Keratinocyte (primary cell): ENCODE measurements around the gene ZNF74. TPM values are rescaled to one million over a fixed set of nuclear protein-coding genes. Genes with fewer than 3 reads are reported as not detected.
A peak's percentile ranks its signal among the peaks of the same experiment; 100 is the strongest.

ENCODE experiments used
- DNase-seq: peaks from one replicate; pipeline ENCODE4 v3.0.0-alpha.2; 2011; ENCODE audit warnings: low read depth, missing footprints, low spot score
- FAIRE-seq: peaks from 2 replicates; lab custom pipeline; 2011; peaks lifted over from hg19 to GRCh38; lab: Jason Lieb, UNC
- H2AFZ ChIP-seq: 2 replicates; pipeline ENCODE4 v1.6.0; 2012; ENCODE audit warnings: low read length, control low read depth, inconsistent platforms; ENCODE audit not compliant: control insufficient read depth
- H3K27ac ChIP-seq: 2 replicates; pipeline ENCODE4 v1.5.1; 2011; ENCODE audit warnings: low read length; ENCODE audit not compliant: control insufficient read depth, insufficient read depth
- H3K27me3 ChIP-seq: 3 replicates; pipeline ENCODE4 v1.6.0; 2011; ENCODE audit warnings: low read length; ENCODE audit not compliant: control insufficient read depth, insufficient read depth; ENCODE audit errors: extremely low read depth
- H3K36me3 ChIP-seq, 2 experiments: 2 replicates in 1 of 2; 3 replicates in 1 of 2; pipeline ENCODE4 v1.5.1; 2011; ENCODE audit warnings: low read length in 2 of 2, mild to moderate bottlenecking in 1 of 2; ENCODE audit not compliant: control insufficient read depth in 2 of 2, insufficient read depth in 2 of 2; ENCODE audit errors: extremely low read depth in 1 of 2
- H3K4me1 ChIP-seq: 3 replicates; pipeline ENCODE4 v1.5.1; 2011; ENCODE audit warnings: low read length; ENCODE audit not compliant: control insufficient read depth, insufficient read depth; ENCODE audit errors: extremely low read depth
- H3K4me2 ChIP-seq: 3 replicates; pipeline ENCODE4 v1.6.0; 2011; ENCODE audit warnings: low read depth, low read length; ENCODE audit not compliant: control insufficient read depth, insufficient read depth; ENCODE audit errors: extremely low read depth
- H3K4me3 ChIP-seq, 3 experiments: fragments of 200-600 bp in 1 of 3; sonication (generic) in 1 of 3; 2 replicates in 2 of 3; 3 replicates in 1 of 3; pipeline ENCODE4 v1.5.1; 2011 to 2016; ENCODE audit warnings: low read length in 3 of 3, mild to moderate bottlenecking in 3 of 3, control low read depth in 2 of 3, inconsistent platforms in 1 of 3, low read depth in 1 of 3, mixed read lengths in 1 of 3, mixed run types in 1 of 3, moderate library complexity in 1 of 3; ENCODE audit not compliant: control insufficient read depth in 2 of 3, insufficient read depth in 2 of 3; ENCODE audit errors: extremely low read depth in 1 of 3
- H3K79me2 ChIP-seq: 2 replicates; pipeline ENCODE4 v1.6.0; 2012; ENCODE audit warnings: low read length; ENCODE audit not compliant: control insufficient read depth, insufficient read depth
- H3K9ac ChIP-seq: 3 replicates; pipeline ENCODE4 v1.6.0; 2011; ENCODE audit warnings: low read length; ENCODE audit not compliant: control insufficient read depth, insufficient read depth; ENCODE audit errors: extremely low read depth
- H3K9me1 ChIP-seq: 3 replicates; pipeline ENCODE4 v1.6.0; 2011; ENCODE audit warnings: low read length; ENCODE audit not compliant: control insufficient read depth, insufficient read depth; ENCODE audit errors: extremely low read depth
- H3K9me3 ChIP-seq: 2 replicates; pipeline ENCODE4 v1.5.1; 2012; ENCODE audit warnings: low read depth, low read length; ENCODE audit not compliant: control insufficient read depth
- H4K20me1 ChIP-seq: 3 replicates; pipeline ENCODE4 v1.6.0; 2011; ENCODE audit warnings: low read length; ENCODE audit not compliant: control insufficient read depth, insufficient read depth; ENCODE audit errors: extremely low read depth
- EZH2 ChIP-seq: IDR thresholded peaks from one replicate; pipeline ENCODE4 v1.6.1; 2012; ENCODE audit warnings: inconsistent platforms, mild to moderate bottlenecking, low read length, moderate library complexity
- dilution Hi-C: fragments of 300-500 bp; cut with MboI; formaldehyde crosslinking; loops from one replicate; pipeline ENCODE4 v1.7.0; 2020; ENCODE audit warnings: low sequenced_read_pairs; ENCODE audit not compliant: extremely low pct_ligation_motif_present
- polyA plus RNA-seq, 5 experiments: library from polyadenylated mRNA; depleted of rRNA in 3 of 5; stranded (reverse) in 3 of 5; stranded (forward) in 1 of 5; unstranded in 1 of 5; fragments of >200 nt; gene quantifications; 1 replicate in 1 of 5; 2 replicates in 3 of 5; 3 replicates in 1 of 5; pipeline versions ENCODE4 v1.2.1 to v1.2.3, GENCODE V29; 2011 to 2012; ENCODE audit warnings: missing spikeins in 2 of 5, low read depth in 1 of 5, low replicate concordance in 1 of 5
- TF ChIP-seq, protein P1 (sequence below), 3 experiments: IDR thresholded peaks in 1 of 3; conservative IDR thresholded peaks in 1 of 3; optimal IDR thresholded peaks in 1 of 3; 2 replicates in 2 of 3; 3 replicates in 1 of 3; pipeline versions ENCODE3 to v1.5.1; 2011; ENCODE audit warnings: low read length in 3 of 3, mild to moderate bottlenecking in 3 of 3, moderate library complexity in 2 of 3, control low read depth in 1 of 3, inconsistent platforms in 1 of 3; ENCODE audit not compliant: insufficient read depth in 2 of 3; ENCODE audit errors: extremely low read depth in 1 of 3

Gene ZNF74
- polyA plus RNA-seq, 1 donor (not counting 4 experiments of a cell fraction or from before 2014, with no cell fraction given): 5.2 TPM

DNA sequence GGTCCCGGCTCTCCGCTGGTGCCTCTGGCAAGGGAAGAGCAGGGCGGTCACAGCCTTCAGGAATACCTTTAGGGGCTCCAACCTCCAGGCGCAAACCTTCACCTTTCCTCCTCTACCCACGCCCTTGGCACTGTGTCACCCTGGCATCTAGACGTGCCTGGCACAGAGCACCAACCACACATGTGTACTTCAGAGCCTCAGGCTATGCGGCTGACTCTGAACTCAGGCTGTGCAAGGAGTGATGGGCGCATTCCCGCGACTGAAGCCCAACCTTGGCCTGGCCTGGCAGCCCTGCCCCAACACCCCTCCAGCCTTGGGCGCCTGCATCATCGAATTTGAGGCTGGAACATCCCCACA is 32.3 kb downstream of the ZNF74 start:
- TF ChIP-seq EZH2: peak; percentile 48
- TF ChIP-seq, protein P1, sequence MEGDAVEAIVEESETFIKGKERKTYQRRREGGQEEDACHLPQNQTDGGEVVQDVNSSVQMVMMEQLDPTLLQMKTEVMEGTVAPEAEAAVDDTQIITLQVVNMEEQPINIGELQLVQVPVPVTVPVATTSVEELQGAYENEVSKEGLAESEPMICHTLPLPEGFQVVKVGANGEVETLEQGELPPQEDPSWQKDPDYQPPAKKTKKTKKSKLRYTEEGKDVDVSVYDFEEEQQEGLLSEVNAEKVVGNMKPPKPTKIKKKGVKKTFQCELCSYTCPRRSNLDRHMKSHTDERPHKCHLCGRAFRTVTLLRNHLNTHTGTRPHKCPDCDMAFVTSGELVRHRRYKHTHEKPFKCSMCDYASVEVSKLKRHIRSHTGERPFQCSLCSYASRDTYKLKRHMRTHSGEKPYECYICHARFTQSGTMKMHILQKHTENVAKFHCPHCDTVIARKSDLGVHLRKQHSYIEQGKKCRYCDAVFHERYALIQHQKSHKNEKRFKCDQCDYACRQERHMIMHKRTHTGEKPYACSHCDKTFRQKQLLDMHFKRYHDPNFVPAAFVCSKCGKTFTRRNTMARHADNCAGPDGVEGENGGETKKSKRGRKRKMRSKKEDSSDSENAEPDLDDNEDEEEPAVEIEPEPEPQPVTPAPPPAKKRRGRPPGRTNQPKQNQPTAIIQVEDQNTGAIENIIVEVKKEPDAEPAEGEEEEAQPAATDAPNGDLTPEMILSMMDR (optimal IDR thresholded peaks at IDR 0.05 in 1 of 3, IDR thresholded peaks at IDR 0.05 in 1 of 3, conservative IDR thresholded peaks at IDR 0.05 in 1 of 3; ENCODE audit: extremely low read depth in 1 of 3, insufficient read depth in 2 of 3, low read length in 3 of 3): no peak
- peak overlapping the region; percentile 73 for H3K4me2 ChIP-seq
- DNase-seq: peak; percentile 32
- peaks cover 66% of the 10 kb centered on the region for H3K27me3 ChIP-seq
- peak overlapping the region; percentile 13 to 46 (median 32) for H3K4me3 ChIP-seq
- no peaks in the 10 kb centered on the region for H3K79me2 ChIP-seq
- H3K9me3 ChIP-seq: no peaks in the 10 kb centered on the region
- H3K27ac ChIP-seq: no peak overlapping the region
- H3K9me1 ChIP-seq: no peaks in the 10 kb centered on the region
- no peak overlapping the region for H3K9ac ChIP-seq
- FAIRE-seq: no peak
- dilution Hi-C loops: no loop called here
- peaks cover 21% of the 10 kb centered on the region for H3K4me1 ChIP-seq
- no peak overlapping the region for H2AFZ ChIP-seq
- no peaks in the 10 kb centered on the region for H3K36me3 ChIP-seq
- peaks cover 3% of the 10 kb centered on the region for H4K20me1 ChIP-seq

DNA sequence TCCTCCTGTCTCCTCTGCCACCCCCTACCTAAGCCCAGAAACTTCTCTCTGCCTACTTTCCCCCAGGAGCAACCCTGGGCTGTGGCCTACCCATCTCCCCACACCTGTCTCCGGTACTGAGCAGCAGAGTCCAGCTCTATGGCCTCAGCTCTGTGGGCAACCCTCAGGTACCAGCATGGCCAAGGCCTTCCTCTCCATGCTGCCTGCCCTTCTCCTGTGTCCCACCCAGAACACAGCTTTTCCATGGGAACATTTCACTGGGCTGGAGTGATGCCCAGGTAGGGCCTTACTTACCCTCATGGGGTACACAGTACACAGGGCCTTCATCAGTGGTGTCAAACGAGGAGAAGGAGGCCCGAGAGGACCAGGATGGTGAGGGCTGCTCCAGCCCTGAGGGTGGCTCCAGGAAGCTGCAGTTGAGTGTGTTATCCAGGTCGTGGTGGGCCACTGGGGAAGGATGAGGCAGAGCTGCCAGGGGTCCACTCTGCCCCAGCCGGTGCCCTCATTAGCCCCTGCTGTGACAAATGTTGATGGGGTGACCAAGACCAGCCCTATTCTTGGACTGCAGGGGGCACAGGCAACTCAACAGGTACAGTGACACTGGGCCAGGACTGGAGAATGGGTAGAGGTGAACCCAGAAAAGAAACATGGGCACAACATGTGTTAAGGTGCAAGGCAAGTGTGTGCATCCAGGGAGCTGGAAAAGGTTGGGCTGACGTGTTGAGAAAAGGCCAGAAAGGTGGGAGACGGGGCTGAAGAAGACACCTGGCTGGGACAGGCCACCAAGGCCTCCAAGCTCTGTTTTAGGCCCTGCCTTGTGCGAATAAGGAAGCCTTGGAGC is 33.4 kb downstream of the ZNF74 start:
- TF ChIP-seq, protein P1 (optimal IDR thresholded peaks at IDR 0.05 in 1 of 3, IDR thresholded peaks at IDR 0.05 in 1 of 3, conservative IDR thresholded peaks at IDR 0.05 in 1 of 3; ENCODE audit: extremely low read depth in 1 of 3, insufficient read depth in 2 of 3, low read length in 3 of 3): no peak
- TF ChIP-seq EZH2: no peak
- FAIRE-seq (no peak), DNase-seq (no peak)
- H3K4me3 ChIP-seq: no peak overlapping the region
- no peak overlapping the region for H3K27ac ChIP-seq
- H3K36me3 ChIP-seq: no peaks in the 10 kb centered on the region
- peaks cover 21% of the 10 kb centered on the region for H3K4me1 ChIP-seq
- no peak overlapping the region for H3K4me2 ChIP-seq
- no peak overlapping the region for H3K9ac ChIP-seq
- peaks cover 3% of the 10 kb centered on the region for H4K20me1 ChIP-seq
- H3K9me3 ChIP-seq: no peaks in the 10 kb centered on the region
- H3K9me1 ChIP-seq: no peaks in the 10 kb centered on the region
- no peak overlapping the region for H2AFZ ChIP-seq
- H3K79me2 ChIP-seq: no peaks in the 10 kb centered on the region
- dilution Hi-C loops: no loop called here
- H3K27me3 ChIP-seq: peaks cover 76% of the 10 kb centered on the region
